HepG2 (cell line): Measurements from ENCODE around the gene SCRT2. TPM values are rescaled to one million over a fixed set of nuclear protein-coding genes. Genes with fewer than 3 reads are reported as not detected.

Experiments
- ESRRA ChIP-seq: sonication (generic); formaldehyde crosslinking; IDR thresholded peaks from 2 replicates; pipeline ENCODE4 v1.5.1; 2020; ENCODE audit warnings: mild to moderate bottlenecking, low read depth, missing genetic modification reagents
- FOXK1 ChIP-seq: sonication (generic); formaldehyde crosslinking; IDR thresholded peaks from 2 replicates; pipeline ENCODE4 v1.4.0; 2020; ENCODE audit warnings: low read depth, missing genetic modification reagents, borderline replicate concordance
- FOXK2 ChIP-seq: fragments of 450-650 bp; IDR thresholded peaks from 2 replicates; pipeline ENCODE4 v1.6.1; 2016
- KDM2A ChIP-seq: sonication (generic); formaldehyde crosslinking; IDR thresholded peaks from 2 replicates; pipeline ENCODE4 v1.4.0; 2020; ENCODE audit warnings: low read depth, missing genetic modification reagents, borderline replicate concordance
- MAFG ChIP-seq: sonication (generic); formaldehyde crosslinking; IDR thresholded peaks from 2 replicates; pipeline ENCODE4 v1.5.1; 2020; ENCODE audit warnings: mild to moderate bottlenecking, missing genetic modification reagents
- NR2F6 ChIP-seq, 2 experiments: IDR thresholded peaks; 2 replicates each; pipeline ENCODE4 v1.6.1; 2016; ENCODE audit warnings: antibody characterized with exemption in 1 of 2, mild to moderate bottlenecking in 1 of 2
- POLR2G ChIP-seq: fragments of 200-400 bp; formaldehyde crosslinking; IDR thresholded peaks from 2 replicates; pipeline ENCODE4 v1.6.1; 2018; ENCODE audit warnings: mild to moderate bottlenecking, low read depth, low read length, moderate library complexity
- RFX5 ChIP-seq: IDR thresholded peaks from 2 replicates; pipeline ENCODE4 v1.6.1; 2011; ENCODE audit warnings: low read depth, low read length, improper control_type of control experiment
- SIX4 ChIP-seq: sonication (generic); formaldehyde crosslinking; IDR thresholded peaks from 2 replicates; pipeline ENCODE4 v1.4.0; 2020; ENCODE audit warnings: missing genetic modification reagents
- TOPORS ChIP-seq: sonication (generic); formaldehyde crosslinking; IDR thresholded peaks from 2 replicates; pipeline ENCODE4 v1.8.0; 2023; ENCODE audit warnings: mild to moderate bottlenecking, missing genetic modification reagents
- ZBTB8A ChIP-seq: sonication (generic); formaldehyde crosslinking; IDR thresholded peaks from 2 replicates; pipeline ENCODE4 v1.4.0; 2020; ENCODE audit warnings: mild to moderate bottlenecking, low read depth, missing genetic modification reagents, borderline replicate concordance
- ZNF160 ChIP-seq: sonication (generic); formaldehyde crosslinking; IDR thresholded peaks from 2 replicates; pipeline ENCODE4 v1.8.0; 2022; ENCODE audit warnings: mild to moderate bottlenecking, inconsistent platforms, missing genetic modification reagents
- ZNF17 ChIP-seq: sonication (generic); formaldehyde crosslinking; IDR thresholded peaks from 2 replicates; pipeline ENCODE4 v1.5.0; 2020; ENCODE audit warnings: mild to moderate bottlenecking, missing genetic modification reagents
- ZNF530 ChIP-seq: sonication (generic); formaldehyde crosslinking; IDR thresholded peaks from 2 replicates; pipeline ENCODE4 v1.5.0; 2020; ENCODE audit warnings: low read depth, mild to moderate bottlenecking, missing genetic modification reagents
- ZNF670 ChIP-seq: sonication (generic); formaldehyde crosslinking; IDR thresholded peaks from 2 replicates; pipeline ENCODE4 v1.8.0; 2022; ENCODE audit warnings: mild to moderate bottlenecking, missing genetic modification reagents, borderline replicate concordance
- polyA plus RNA-seq, 8 experiments: library from polyadenylated mRNA; depleted of rRNA in 3 of 8; stranded (reverse) in 7 of 8; unstranded in 1 of 8; fragments of >200 nt; fragmentation: Illumina TruSeq in 4 of 8; extraction: Trizol in 4 of 8; gene quantifications; 2 replicates each; pipeline versions ENCODE4 v1.2.1 to v1.2.3, GENCODE V29; 2011 to 2016; ENCODE audit warnings: low read depth in 4 of 8, missing spikeins in 1 of 8, mixed read lengths in 1 of 8; ENCODE audit not compliant: insufficient read depth in 1 of 8
- total RNA-seq, 5 experiments: library from RNA; depleted of rRNA; stranded (reverse); fragments of >200 nt; fragmentation: Illumina TruSeq; extraction: Trizol; gene quantifications; 2 replicates each; pipeline ENCODE4 v1.2.3, GENCODE V29; 2016; ENCODE audit warnings: low read depth in 1 of 5
- TF ChIP-seq, protein P1 (sequence below): sonication (generic); formaldehyde crosslinking; IDR thresholded peaks from 2 replicates; pipeline ENCODE4 v1.4.0; 2020; ENCODE audit warnings: missing genetic modification reagents
- TF ChIP-seq, protein P2 (sequence below): sonication (generic); formaldehyde crosslinking; IDR thresholded peaks from 2 replicates; pipeline ENCODE4 v1.5.0; 2020; ENCODE audit warnings: mild to moderate bottlenecking, missing genetic modification reagents
- TF ChIP-seq, protein P3 (sequence below): IDR thresholded peaks from 2 replicates; pipeline ENCODE4 v1.6.1; 2016; ENCODE audit warnings: missing biosample characterization, missing genetic modification reagents, low read depth
- TF ChIP-seq, protein P4 (sequence below): sonication (generic); formaldehyde crosslinking; IDR thresholded peaks from 2 replicates; pipeline ENCODE4 v1.5.0; 2020; ENCODE audit warnings: missing genetic modification reagents, mild to moderate bottlenecking, borderline replicate concordance
- TF ChIP-seq, protein P5 (sequence below): sonication (generic); formaldehyde crosslinking; IDR thresholded peaks from 2 replicates; pipeline ENCODE4 v1.4.0; 2020; ENCODE audit warnings: missing genetic modification reagents, borderline replicate concordance

Gene SCRT2
- total and polyA plus RNA-seq, 2 of the 13 experiments (the other 11 are each of a cell fraction or from before 2014, with no cell fraction given), result not detected

DNA sequence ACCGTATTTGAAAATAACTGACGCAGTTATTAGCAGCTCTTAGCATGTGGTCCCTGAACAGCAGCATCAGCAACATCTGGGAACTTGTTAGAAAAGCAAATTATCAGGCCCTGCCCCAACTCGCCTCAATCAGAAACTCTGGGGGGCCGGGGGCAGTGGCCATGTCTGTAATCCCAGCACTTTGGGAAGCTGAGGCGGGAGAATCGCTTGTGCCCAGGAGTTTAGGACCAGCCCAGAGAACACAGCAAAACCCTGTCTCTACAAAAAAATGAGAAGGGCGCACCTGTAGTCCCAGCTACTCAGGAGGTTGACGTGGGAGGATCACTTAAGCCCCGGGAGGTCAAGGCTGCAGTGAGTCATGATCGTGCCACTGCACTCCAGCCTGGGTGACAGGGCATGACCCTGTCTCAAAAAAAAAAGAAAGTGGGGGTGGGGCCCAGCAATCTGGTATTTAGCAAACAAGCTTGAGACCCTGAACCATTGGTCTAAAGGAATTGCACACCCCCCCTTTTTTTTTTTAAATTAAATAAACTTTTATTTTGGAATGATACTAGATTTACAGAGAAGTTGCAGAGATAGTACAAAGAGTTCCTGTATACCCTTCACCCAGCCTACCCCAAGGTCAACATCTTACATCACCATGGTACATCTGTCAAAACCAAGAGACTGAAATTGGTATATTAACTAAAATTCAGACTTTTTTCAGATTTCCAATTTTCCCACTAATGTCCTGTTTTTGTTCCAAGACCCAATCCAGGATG lies 29.3 kb downstream of the SCRT2 start (continued):
- TF ChIP-seq, protein P1, sequence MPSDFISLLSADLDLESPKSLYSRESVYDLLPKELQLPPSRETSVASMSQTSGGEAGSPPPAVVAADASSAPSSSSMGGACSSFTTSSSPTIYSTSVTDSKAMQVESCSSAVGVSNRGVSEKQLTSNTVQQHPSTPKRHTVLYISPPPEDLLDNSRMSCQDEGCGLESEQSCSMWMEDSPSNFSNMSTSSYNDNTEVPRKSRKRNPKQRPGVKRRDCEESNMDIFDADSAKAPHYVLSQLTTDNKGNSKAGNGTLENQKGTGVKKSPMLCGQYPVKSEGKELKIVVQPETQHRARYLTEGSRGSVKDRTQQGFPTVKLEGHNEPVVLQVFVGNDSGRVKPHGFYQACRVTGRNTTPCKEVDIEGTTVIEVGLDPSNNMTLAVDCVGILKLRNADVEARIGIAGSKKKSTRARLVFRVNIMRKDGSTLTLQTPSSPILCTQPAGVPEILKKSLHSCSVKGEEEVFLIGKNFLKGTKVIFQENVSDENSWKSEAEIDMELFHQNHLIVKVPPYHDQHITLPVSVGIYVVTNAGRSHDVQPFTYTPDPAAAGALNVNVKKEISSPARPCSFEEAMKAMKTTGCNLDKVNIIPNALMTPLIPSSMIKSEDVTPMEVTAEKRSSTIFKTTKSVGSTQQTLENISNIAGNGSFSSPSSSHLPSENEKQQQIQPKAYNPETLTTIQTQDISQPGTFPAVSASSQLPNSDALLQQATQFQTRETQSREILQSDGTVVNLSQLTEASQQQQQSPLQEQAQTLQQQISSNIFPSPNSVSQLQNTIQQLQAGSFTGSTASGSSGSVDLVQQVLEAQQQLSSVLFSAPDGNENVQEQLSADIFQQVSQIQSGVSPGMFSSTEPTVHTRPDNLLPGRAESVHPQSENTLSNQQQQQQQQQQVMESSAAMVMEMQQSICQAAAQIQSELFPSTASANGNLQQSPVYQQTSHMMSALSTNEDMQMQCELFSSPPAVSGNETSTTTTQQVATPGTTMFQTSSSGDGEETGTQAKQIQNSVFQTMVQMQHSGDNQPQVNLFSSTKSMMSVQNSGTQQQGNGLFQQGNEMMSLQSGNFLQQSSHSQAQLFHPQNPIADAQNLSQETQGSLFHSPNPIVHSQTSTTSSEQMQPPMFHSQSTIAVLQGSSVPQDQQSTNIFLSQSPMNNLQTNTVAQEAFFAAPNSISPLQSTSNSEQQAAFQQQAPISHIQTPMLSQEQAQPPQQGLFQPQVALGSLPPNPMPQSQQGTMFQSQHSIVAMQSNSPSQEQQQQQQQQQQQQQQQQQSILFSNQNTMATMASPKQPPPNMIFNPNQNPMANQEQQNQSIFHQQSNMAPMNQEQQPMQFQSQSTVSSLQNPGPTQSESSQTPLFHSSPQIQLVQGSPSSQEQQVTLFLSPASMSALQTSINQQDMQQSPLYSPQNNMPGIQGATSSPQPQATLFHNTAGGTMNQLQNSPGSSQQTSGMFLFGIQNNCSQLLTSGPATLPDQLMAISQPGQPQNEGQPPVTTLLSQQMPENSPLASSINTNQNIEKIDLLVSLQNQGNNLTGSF, result no peak
- TF ChIP-seq, protein P2, sequence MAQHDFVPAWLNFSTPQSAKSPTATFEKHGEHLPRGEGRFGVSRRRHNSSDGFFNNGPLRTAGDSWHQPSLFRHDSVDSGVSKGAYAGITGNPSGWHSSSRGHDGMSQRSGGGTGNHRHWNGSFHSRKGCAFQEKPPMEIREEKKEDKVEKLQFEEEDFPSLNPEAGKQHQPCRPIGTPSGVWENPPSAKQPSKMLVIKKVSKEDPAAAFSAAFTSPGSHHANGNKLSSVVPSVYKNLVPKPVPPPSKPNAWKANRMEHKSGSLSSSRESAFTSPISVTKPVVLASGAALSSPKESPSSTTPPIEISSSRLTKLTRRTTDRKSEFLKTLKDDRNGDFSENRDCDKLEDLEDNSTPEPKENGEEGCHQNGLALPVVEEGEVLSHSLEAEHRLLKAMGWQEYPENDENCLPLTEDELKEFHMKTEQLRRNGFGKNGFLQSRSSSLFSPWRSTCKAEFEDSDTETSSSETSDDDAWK, result no peak
- TF ChIP-seq RFX5, result no peak
- no peak for TF ChIP-seq ZNF17 (CRISPR knock-in tag)
- TF ChIP-seq ZNF670 (CRISPR knock-in tag), result 0 out of 2 replicates have a peak, but pooled peaks have one; percentile 45
- TF ChIP-seq, protein P3, sequence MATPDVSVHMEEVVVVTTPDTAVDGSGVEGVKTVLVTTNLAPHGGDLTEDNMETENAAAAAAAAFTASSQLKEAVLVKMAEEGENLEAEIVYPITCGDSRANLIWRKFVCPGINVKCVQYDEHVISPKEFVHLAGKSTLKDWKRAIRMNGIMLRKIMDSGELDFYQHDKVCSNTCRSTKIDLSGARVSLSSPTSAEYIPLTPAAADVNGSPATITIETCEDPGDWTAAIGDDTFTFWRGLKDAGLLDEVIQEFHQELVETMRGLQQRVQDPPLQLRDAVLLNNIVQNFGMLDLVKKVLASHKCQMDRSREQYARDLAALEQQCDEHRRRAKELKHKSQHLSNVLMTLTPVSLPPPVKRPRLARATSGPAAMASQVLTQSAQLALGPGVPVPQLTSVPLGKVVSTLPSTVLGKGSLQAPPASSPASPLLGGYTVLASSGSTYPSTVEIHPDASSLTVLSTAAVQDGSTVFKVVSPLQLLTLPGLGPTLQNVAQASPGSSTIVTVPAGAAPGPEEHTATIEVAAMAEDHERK (CRISPR knock-in tag), result no peak
- peak; percentile 98 for TF ChIP-seq NR2F6 (IDR thresholded peaks at IDR 0.05)
- peak; percentile 98 for TF ChIP-seq NR2F6 (CRISPR knock-in tag; IDR thresholded peaks at IDR 0.05)
- TF ChIP-seq KDM2A (CRISPR knock-in tag), result no peak
- TF ChIP-seq ESRRA (CRISPR knock-in tag), result no peak; the same call in none of the 2 replicates
- TF ChIP-seq ZNF530 (CRISPR knock-in tag), result no peak
- TF ChIP-seq ZNF160 (CRISPR knock-in tag), result no peak
- TF ChIP-seq FOXK2, result no peak
- no peak for TF ChIP-seq POLR2G
- no peak for TF ChIP-seq TOPORS
- TF ChIP-seq SIX4 (CRISPR knock-in tag), result no peak
- no peak for TF ChIP-seq FOXK1 (CRISPR knock-in tag)
- TF ChIP-seq, protein P4, sequence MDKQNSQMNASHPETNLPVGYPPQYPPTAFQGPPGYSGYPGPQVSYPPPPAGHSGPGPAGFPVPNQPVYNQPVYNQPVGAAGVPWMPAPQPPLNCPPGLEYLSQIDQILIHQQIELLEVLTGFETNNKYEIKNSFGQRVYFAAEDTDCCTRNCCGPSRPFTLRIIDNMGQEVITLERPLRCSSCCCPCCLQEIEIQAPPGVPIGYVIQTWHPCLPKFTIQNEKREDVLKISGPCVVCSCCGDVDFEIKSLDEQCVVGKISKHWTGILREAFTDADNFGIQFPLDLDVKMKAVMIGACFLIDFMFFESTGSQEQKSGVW, result no peak
- TF ChIP-seq, protein P5, sequence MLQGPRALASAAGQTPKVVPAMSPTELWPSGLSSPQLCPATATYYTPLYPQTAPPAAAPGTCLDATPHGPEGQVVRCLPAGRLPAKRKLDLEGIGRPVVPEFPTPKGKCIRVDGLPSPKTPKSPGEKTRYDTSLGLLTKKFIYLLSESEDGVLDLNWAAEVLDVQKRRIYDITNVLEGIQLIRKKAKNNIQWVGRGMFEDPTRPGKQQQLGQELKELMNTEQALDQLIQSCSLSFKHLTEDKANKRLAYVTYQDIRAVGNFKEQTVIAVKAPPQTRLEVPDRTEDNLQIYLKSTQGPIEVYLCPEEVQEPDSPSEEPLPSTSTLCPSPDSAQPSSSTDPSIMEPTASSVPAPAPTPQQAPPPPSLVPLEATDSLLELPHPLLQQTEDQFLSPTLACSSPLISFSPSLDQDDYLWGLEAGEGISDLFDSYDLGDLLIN (CRISPR knock-in tag), result no peak
- TF ChIP-seq ZBTB8A (CRISPR knock-in tag), result no peak
- no peak for TF ChIP-seq MAFG (CRISPR knock-in tag)
